Motor neuron (in vitro differentiated cells): ENCODE data around the gene PLB1. TPM values are rescaled to one million over a fixed set of nuclear protein-coding genes. Genes with fewer than 3 reads are reported as not detected.
A peak's percentile ranks its signal among the peaks of the same experiment; 100 is the strongest.

Experiments
- ATAC-seq, 8 experiments: fragments of 200-7000 bp; cut with Tn5 transposase; replicated peaks in 6 of 8; 2 replicates each; pipeline ENCODE4 v1.8.0; 2021; ENCODE audit warnings: mild to moderate bottlenecking in 8 of 8, moderate library complexity in 8 of 8
- H3K27ac ChIP-seq, 2 donors: fragments of 250-450 bp; sonication (Bioruptor Pico); 2 replicates each; pipeline ENCODE4 v1.9.0; 2021; ENCODE audit warnings: antibody characterized with exemption in 2 of 2, mild to moderate bottlenecking in 2 of 2, moderate library complexity in 1 of 2
- H3K4me1 ChIP-seq, 2 donors: fragments of 250-450 bp; sonication (Bioruptor Pico); replicated peaks in 1 of 2; 2 replicates each; pipeline ENCODE4 v1.6.1; 2021; ENCODE audit warnings: antibody characterized with exemption in 2 of 2, mild to moderate bottlenecking in 2 of 2, moderate library complexity in 1 of 2
- H3K4me3 ChIP-seq, 5 donors: fragments of 250-450 bp; sonication (Bioruptor Pico); 2 replicates each; pipeline ENCODE4 v1.9.0; 2021; ENCODE audit warnings: antibody characterized with exemption in 5 of 5, mild to moderate bottlenecking in 5 of 5, moderate library complexity in 4 of 5
- WGBS, 10 experiments: fragments of 450-650 bp; shearing (Covaris generic); methylation state at CpG; one replicate each; pipeline ENCODE4 v1.0.0; 2022; 5-methylcytosine and 5-hydroxymethylcytosine counted together
- in situ Hi-C, 9 experiments: fragments of 400-800 bp; cut with MboI; loops; one replicate each; pipeline ENCODE4 v1.15.0; 2021; ENCODE audit warnings: low sequenced_read_pairs in 9 of 9, low pct_unique_long_range_greater_than_20kb in 2 of 9; ENCODE audit not compliant: unreplicated experiment in 9 of 9
- total RNA-seq, 8 experiments: library from RNA; unstranded; fragments of 300-600 nt; gene quantifications; 2 replicates each; pipeline versions ENCODE4 v1.2.3 to v1.2.4, GENCODE V29; 2022

Gene PLB1
- total RNA-seq, 8 experiments from 2014 or later = 0.49 to 3.3 (median 1.3) TPM

GRCh38 chr2:28637066-28638047 is 141.5 kb downstream of the PLB1 start:
- no peak for ATAC-seq
- Histone ChIP-seq H3K4me3 (no peak overlapping the region), H3K27ac (no peak overlapping the region), H3K4me1 (peaks cover 8 to 44% of the 10 kb centered on the region in 2 donors)
- 70 to 96% (median 88%) methylated on average over 2 to 8 of the region's 12 CpGs; no CpG with 5 or more reads in 2 of the 10 experiments for WGBS, 10 experiments
- in situ Hi-C loops = no loop called here

GRCh38 chr2:28638102-28638501 is 142.2 kb downstream of the PLB1 start:
- Histone ChIP-seq H3K4me1 (peaks cover 12 to 51% of the 10 kb centered on the region in 2 donors), H3K27ac (no peak overlapping the region), H3K4me3 (no peak overlapping the region)
- WGBS, 10 experiments = 58 to 95% (median 86%) methylated on average over 1 to 2 of the region's 2 CpGs; no CpG with 5 or more reads in 3 of the 10 experiments
- in situ Hi-C loops = no loop called here
- ATAC-seq = no peak

GRCh38 chr2:28639092-28639691 is 143.3 kb downstream of the PLB1 start:
- ATAC-seq = peak in 2 of 8 experiments; percentile 7 to 13
- in situ Hi-C loops = no loop called here
- peaks cover 23 to 51% of the 10 kb centered on the region in 2 donors for H3K4me1 ChIP-seq
- H3K4me3 ChIP-seq = no peak overlapping the region
- 50 to 95% (median 78%) methylated on average over 1 to 8 of the region's 8 CpGs; no CpG with 5 or more reads in 2 of the 10 experiments for WGBS, 10 experiments
- no peak overlapping the region for H3K27ac ChIP-seq

- Histone ChIP-seq H3K4me1 (peaks cover 29 to 55% of the 10 kb centered on the region in 2 donors), H3K4me3 (no peak overlapping the region), H3K27ac (no peak overlapping the region)
- in situ Hi-C loops = no loop called here
- peak in 6 of 8 experiments; percentile 13 to 72 (median 48) for ATAC-seq
- WGBS, 10 experiments = 0 to 76% (median 72%) methylated on average over 1 to 3 of the region's 4 CpGs; no CpG with 5 or more reads in 5 of the 10 experiments
These were observed 144.0 kb downstream of the PLB1 start for GRCh38 chr2:28639836-28640235.

GRCh38 chr2:28640260-28640907 is 144.5 kb downstream of the PLB1 start:
- Histone ChIP-seq H3K4me1 (peaks cover 35 to 60% of the 10 kb centered on the region in 2 donors), H3K27ac (no peak overlapping the region), H3K4me3 (no peak overlapping the region)
- in situ Hi-C loops = no loop called here
- ATAC-seq = no peak
- 51 to 94% (median 80%) methylated on average over 1 to 9 of the region's 14 CpGs; no CpG with 5 or more reads in 3 of the 10 experiments for WGBS, 10 experiments

GRCh38 chr2:28640908-28641300 is 145.0 kb downstream of the PLB1 start:
- WGBS, 10 experiments = 91 to 100% (median 95%) methylated on average over 1 to 6 of the region's 13 CpGs; no CpG with 5 or more reads in 7 of the 10 experiments
- H3K4me1 ChIP-seq = peaks cover 37 to 60% of the 10 kb centered on the region in 2 donors
- no peak for ATAC-seq
- no peak overlapping the region for H3K4me3 ChIP-seq
- H3K27ac ChIP-seq = no peak overlapping the region
- in situ Hi-C loops = no loop called here

- Histone ChIP-seq H3K4me1 (peaks cover 37 to 50% of the 10 kb centered on the region in 2 donors), H3K27ac (peak overlapping the region in 1 of 2 donors; percentile 59), H3K4me3 (no peak overlapping the region)
- in situ Hi-C loops = no loop called here
- 87 to 100% (median 100%) methylated on average over 1 to 3 of the region's 13 CpGs; no CpG with 5 or more reads in 7 of the 10 experiments for WGBS, 10 experiments
- ATAC-seq = no peak
These were observed 146.9 kb downstream of the PLB1 start for GRCh38 chr2:28642796-28643195.

GRCh38 chr2:28643327-28643726 is 147.5 kb downstream of the PLB1 start:
- peak overlapping the region; percentile 59 to 64 for H3K27ac ChIP-seq
- WGBS, 10 experiments = 56 to 100% (median 84%) methylated on average over 1 to 6 of the region's 6 CpGs; no CpG with 5 or more reads in 2 of the 10 experiments

GRCh38 chr2:28643911-28644334 is 148.1 kb downstream of the PLB1 start:
- ATAC-seq = peak; percentile 83 to 99 (median 92)
- Histone ChIP-seq H3K27ac (peak overlapping the region; percentile 59 to 64), H3K4me1 (peaks cover 34 to 41% of the 10 kb centered on the region in 2 donors), H3K4me3 (no peak overlapping the region)
- WGBS, 10 experiments = 0 to 38% (median 19%) methylated on average over 1 to 8 of the region's 11 CpGs
- in situ Hi-C loops = no loop called here

More at GRCh38 chr2:28643327-28643726, 147.5 kb downstream of the PLB1 start:
- in situ Hi-C loops = no loop called here
- peaks cover 37 to 45% of the 10 kb centered on the region in 2 donors for H3K4me1 ChIP-seq
- no peak overlapping the region for H3K4me3 ChIP-seq
- peak in 3 of 8 experiments; percentile 22 to 32 (median 24) for ATAC-seq

- 67 to 100% (median 83%) methylated on average over 1 to 6 of the region's 7 CpGs; no CpG with 5 or more reads in 4 of the 10 experiments for WGBS, 10 experiments
- Histone ChIP-seq H3K4me3 (no peak overlapping the region), H3K27ac (peak overlapping the region; percentile 59 to 64), H3K4me1 (peaks cover 29 to 36% of the 10 kb centered on the region in 2 donors)
- in situ Hi-C loops = no loop called here
- no peak for ATAC-seq
These were observed 148.9 kb downstream of the PLB1 start for GRCh38 chr2:28644760-28645159.

GRCh38 chr2:28645553-28645952 is 149.7 kb downstream of the PLB1 start:
- 83 to 100% (median 100%) methylated on average over 1 to 2 of the region's 2 CpGs; no CpG with 5 or more reads in 4 of the 10 experiments for WGBS, 10 experiments
- in situ Hi-C loops = no loop called here
- peaks cover 29 to 33% of the 10 kb centered on the region in 2 donors for H3K4me1 ChIP-seq
- ATAC-seq = no peak
- H3K4me3 ChIP-seq = no peak overlapping the region
- no peak overlapping the region for H3K27ac ChIP-seq

- H3K4me3 ChIP-seq = no peak overlapping the region
- H3K4me1 ChIP-seq = peaks cover 29 to 30% of the 10 kb centered on the region in 2 donors
- no peak overlapping the region for H3K27ac ChIP-seq
- ATAC-seq = no peak
- in situ Hi-C loops = no loop called here
- WGBS, 10 experiments = 70 to 100% (median 85%) methylated on average over 2 to 4 of the region's 4 CpGs; no CpG with 5 or more reads in 1 of the 10 experiments
These were observed 151.8 kb downstream of the PLB1 start for GRCh38 chr2:28647682-28648081.
